H54 (cell line): ENCODE measurements around the gene DLL4.

Experiments
- DNase-seq: peaks from one replicate; pipeline ENCODE4 v3.0.0; 2011; ENCODE audit warnings: low spot score, mixed read lengths; ENCODE audit not compliant: insufficient read length
- FAIRE-seq: peaks from 3 replicates; lab custom pipeline; 2011; peaks lifted over from hg19 to GRCh38; lab: Jason Lieb, UNC
- POLR2A ChIP-seq: IDR thresholded peaks from 2 replicates; pipeline ENCODE4 v1.6.1; 2011; ENCODE audit warnings: low read depth, mild to moderate bottlenecking, low read length

The DLL4 gene

DNA sequence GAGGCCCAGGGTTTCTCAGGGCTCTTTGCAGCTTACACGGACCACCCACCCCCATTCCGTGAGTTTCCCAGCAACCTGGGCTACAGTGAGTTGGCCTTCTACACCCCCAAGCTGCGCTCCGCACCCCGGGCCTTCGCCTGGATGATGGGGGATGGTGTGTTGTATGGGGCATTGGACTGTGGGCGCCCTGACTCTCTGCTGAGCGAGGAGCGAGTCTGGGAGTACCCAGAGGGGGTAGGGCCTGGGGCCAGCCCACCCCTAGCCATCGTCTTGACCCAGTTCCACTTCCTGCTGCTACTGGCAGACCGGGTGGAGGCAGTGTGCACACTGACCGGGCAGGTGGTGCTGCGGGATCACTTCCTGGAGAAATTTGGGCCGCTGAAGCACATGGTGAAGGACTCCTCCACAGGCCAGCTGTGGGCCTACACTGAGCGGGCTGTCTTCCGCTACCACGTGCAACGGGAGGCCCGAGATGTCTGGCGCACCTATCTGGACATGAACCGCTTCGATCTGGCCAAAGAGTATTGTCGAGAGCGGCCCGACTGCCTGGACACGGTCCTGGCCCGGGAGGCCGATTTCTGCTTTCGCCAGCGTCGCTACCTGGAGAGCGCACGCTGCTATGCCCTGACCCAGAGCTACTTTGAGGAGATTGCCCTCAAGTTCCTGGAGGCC is 29.5 kb upstream of the DLL4 start:
- no peak for TF ChIP-seq POLR2A
- FAIRE-seq (no peak), DNase-seq (no peak)

DNA sequence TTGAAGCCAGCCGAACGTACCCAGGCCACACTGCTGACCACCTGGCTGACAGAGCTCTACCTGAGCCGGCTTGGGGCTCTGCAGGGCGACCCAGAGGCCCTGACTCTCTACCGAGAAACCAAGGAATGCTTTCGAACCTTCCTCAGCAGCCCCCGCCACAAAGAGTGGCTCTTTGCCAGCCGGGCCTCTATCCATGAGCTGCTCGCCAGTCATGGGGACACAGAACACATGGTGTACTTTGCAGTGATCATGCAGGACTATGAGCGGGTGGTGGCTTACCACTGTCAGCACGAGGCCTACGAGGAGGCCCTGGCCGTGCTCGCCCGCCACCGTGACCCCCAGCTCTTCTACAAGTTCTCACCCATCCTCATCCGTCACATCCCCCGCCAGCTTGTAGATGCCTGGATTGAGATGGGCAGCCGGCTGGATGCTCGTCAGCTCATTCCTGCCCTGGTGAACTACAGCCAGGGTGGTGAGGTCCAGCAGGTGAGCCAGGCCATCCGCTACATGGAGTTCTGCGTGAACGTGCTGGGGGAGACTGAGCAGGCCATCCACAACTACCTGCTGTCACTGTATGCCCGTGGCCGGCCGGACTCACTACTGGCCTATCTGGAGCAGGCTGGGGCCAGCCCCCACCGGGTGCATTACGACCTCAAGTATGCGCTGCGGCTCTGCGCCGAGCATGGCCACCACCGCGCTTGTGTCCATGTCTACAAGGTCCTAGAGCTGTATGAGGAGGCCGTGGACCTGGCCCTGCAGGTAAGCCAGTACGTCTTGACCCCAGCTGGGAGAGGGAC is 28.7 kb upstream of the DLL4 start:
- FAIRE-seq (no peak), DNase-seq (no peak)
- TF ChIP-seq POLR2A, result no peak

DNA sequence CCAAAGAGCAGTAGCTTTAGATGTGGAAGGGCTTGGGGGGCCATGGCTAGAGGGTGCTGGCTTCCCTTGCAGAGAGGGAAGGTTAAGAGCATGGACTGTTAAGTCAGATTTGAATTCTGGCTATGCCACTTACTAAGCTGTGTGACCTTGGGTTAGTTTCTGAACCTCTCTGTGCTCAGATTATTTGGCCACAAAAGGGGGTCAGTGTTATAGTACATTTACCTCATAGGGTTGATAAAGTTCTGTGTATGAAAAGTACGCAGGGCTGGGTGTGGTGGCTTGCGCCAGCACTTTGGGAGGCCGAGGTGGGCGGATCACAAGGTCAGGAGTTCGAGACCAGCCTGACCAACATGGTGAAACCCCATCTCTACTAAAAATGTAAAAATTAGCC is 28.1 kb upstream of the DLL4 start:
- no peak for TF ChIP-seq POLR2A
- DNase-seq (no peak), FAIRE-seq (no peak)

DNA sequence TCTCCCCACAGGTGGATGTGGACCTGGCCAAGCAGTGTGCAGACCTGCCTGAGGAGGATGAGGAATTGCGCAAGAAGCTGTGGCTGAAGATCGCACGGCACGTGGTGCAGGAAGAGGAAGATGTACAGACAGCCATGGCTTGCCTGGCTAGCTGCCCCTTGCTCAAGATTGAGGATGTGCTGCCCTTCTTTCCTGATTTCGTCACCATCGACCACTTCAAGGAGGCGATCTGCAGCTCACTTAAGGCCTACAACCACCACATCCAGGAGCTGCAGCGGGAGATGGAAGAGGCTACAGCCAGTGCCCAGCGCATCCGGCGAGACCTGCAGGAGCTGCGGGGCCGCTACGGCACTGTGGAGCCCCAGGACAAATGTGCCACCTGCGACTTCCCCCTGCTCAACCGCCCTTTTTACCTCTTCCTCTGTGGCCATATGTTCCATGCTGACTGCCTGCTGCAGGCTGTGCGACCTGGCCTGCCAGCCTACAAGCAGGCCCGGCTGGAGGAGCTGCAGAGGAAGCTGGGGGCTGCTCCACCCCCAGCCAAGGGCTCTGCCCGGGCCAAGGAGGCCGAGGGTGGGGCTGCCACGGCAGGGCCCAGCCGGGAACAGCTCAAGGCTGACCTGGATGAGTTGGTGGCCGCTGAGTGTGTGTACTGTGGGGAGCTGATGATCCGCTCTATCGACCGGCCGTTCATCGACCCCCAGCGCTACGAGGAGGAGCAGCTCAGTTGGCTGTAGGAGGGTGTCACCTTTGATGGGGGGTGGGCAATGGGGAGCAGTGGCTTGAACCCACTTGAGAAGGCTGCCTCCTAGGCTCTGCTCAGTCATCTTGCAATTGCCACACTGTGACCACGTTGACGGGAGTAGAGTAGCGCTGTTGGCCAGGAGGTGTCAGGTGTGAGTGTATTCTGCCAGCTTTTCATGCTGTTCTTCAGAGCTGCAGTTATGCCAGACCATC is 26.3 kb upstream of the DLL4 start:
- FAIRE-seq (no peak), DNase-seq (no peak)
- no peak for TF ChIP-seq POLR2A

DNA sequence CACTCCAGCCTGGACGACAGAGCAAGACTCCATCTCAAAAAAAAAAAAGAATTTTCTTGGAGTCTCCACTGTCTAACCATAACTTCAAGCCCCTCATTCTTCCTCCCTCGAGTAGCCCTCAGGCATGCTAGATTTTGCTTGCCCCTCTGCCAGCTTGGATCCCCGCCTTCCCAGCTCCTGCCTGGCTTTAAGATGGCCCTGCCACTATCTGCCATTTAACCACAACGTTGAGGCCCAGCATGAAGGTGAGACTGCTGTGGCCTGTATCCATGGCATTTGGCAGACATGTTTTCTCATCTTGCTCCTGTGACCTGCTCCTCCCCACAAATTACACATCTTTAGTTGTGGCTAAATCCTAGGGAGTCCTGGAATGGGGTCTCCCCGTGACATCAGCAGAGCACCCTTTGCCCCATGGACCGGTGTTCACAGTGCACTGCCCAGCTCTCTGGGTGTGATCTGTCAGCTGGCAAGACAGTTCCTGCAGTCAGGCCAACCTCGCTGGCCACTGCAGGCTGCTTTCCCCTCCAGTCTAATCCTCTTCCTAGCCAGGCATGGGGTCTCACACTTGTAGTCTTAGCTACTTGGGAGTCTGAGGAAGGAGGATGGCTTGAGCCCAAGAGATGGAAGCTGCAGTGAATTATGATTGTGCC is 24.5 kb upstream of the DLL4 start:
- no peak for DNase-seq
- FAIRE-seq, result no peak
- TF ChIP-seq POLR2A, result no peak

DNA sequence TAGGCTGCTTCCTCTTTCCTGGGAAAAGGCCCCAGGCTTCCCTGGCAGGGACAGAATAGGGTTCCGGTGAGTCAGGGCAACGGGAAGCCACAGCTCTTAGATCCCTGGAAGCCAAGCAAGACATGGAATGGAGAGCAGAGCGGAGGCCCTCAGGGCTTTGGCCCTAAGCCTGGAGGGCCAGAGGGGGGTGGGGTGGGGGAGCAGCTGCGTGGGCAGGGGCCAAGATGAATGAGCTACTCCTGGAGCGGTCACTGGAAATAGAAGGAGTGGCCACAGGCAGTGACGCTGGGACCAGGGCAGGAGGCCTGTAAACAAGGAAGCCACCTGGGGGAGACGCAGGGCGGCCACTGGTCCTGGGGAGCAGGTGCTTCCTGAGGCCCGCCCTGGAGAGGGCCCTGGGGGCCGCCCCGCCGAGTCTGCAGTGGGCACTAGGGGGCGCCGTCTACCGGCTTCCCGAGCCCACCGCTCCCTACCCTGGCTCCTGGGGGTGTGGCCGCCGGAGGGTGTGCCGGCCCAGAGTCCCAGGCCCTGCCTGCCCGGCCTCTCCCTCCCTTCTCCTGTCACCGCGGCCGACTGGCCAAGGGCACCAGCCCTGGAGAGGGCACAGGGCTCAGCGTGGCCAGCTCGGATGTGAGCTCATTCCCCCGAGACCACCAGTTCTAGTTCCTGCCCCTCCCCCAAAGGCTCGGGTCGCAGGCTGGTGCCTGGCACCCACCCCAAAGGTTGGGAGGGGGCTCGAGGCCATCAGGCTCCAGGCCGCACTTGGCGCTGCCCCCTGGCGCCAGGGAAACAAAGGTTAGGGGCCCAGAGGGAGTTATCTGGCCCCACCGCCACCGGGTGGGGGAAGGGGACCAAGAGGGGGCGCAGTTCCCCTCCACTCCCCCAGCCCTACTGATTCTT is 22.8 kb upstream of the DLL4 start:
- DNase-seq (peak; percentile 93), FAIRE-seq (peak; percentile 83)
- peak; percentile 25; the same call in 1 of the 2 replicates for TF ChIP-seq POLR2A

DNA sequence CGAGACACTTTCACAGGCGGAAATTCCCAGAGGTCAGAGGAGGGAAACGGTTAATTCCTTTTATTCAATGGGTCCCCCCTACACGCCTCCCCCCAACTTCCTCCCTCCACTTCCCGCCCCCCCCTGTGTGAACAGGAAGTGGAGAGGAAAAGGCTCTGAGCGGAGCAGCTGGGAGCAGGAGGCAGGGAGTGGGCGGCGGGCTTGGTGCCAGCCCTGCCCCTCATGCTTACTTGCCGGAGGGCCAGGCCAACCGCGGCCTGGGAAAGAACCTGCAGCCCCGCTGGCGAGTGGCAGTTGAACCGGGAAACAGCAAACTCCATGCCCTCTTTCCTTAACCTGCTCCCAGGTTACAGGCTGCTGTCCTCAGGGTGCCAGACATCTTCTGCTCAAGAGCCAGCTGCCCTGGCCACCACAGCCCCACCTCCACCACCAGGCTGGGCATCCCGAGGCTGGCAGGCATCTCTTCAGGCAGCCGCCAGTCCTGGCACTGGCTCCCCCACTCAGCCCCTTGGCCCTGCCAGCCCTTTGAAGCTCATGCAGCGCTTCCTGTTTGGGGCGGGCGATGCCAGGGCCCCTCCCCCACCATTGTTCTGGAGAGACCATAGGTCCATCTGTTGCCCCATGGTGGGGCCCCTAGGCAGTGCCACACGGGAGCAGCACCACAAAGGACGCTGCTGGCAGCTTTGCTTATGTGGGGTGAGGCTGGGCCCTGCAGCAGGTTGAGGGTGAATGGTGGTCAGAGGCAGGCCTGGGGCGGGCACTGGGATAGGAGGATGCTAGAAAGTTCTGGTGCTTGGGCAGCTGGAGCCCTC is 21.9 kb upstream of the DLL4 start:
- FAIRE-seq, result no peak
- no peak for DNase-seq
- no peak for TF ChIP-seq POLR2A

DNA sequence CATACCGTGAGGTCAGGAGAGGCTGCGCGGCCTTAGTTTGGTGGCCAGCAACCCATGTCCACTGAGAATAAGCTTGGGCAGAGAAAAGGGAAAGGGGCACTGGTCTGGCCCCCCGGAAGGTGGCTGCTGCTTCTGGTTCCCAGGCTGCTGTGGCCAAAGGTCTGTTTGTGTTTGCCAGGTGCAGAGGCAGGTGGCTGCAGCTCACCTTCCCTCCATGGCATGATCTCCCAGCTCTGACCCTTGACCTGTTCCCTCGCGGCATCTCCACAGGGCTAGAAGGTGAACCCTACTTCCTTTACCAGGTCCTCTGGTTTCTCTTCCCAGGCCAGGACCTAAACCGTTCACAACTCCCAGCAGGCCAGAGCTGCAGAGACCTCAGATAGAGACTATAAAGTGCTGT is 21.0 kb upstream of the DLL4 start:
- no peak for TF ChIP-seq POLR2A
- DNase-seq (no peak), FAIRE-seq (no peak)

DNA sequence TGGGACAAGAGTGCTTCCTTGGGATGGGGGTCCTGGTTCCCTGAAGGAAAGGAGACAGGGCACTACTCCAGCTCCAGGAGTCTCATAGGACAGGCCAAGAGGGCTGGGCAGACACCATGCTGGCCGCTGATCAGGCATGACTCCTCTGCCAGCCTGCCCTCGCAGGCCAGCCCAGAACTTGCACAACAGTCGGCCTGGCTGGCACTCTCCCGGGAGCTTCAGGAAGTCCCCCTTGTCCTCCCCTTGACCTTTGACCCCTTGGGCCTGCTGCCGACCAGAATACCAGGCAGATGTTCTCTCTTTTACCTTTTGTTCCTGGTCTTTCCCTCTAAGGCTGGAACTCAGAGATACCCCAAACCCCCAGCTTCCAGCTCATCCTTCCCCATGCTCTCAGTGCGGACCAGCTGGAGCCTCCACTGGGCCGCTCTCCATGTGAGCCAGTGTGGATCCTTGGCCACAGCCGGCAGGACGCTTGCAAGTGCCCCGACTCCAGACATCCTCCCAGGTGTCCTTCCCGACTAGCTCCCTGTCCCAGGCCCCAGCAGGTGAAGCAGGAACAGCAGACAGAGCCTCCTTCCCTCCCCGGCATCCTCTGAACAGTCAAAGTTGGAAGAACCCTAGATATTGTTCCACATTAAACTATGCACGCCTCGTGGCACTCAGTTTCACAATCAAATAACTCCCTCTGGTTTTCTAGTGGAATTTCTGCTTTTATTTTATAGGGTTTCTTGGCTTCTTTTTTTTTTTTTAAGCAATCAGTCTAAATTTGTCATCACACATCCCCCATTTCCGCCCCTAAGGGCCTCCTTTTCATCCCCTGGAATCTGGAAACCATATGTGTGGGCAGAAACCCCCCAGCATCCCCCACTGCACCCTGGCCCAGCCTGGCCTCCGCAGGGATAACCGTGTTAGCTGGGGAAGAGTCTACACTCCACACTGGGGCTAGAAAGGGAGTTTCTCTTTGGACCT is 19.2 kb upstream of the DLL4 start:
- FAIRE-seq, result no peak
- no peak for TF ChIP-seq POLR2A
- no peak for DNase-seq

DNA sequence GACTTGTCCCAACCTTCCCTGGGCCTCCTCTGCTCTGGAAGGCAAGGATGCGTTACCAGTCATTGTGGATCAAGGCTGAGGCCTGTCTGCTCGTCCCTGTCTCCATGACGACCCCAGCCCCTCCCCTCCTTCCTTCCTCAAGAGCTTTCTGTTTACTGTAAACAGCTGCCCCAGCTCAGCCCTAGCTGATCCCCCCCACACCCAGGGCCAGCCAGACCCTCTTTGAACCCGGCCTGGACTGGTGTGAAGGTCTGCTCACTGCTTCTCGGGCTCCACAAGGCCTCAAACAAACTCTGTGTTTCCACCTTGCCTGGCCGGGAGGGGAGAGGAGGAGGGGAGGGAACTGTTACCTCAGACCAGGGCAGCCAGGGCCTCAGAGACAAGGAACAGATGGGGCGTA is 18.0 kb upstream of the DLL4 start:
- FAIRE-seq (no peak), DNase-seq (no peak)
- TF ChIP-seq POLR2A, result no peak

DNA sequence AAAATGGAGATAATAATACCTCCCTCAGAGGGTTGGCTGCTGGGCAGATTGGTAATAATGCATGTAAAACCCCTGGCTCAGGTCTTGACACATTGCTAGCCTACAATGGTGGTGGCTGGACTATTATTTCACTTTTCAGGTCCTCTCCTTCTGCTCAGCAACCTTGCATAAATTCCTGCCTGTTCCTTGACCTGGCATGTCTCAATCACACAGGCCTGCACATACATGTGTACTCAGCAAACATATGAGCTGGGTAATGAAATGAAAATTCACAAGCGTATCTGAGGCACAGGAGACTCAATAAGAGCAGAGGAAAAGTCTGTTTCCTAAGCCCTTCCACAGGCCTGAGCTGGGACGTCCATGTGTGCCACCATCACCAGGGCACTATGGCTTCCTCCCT is 17.4 kb upstream of the DLL4 start:
- FAIRE-seq (no peak), DNase-seq (no peak)
- TF ChIP-seq POLR2A, result no peak

DNA sequence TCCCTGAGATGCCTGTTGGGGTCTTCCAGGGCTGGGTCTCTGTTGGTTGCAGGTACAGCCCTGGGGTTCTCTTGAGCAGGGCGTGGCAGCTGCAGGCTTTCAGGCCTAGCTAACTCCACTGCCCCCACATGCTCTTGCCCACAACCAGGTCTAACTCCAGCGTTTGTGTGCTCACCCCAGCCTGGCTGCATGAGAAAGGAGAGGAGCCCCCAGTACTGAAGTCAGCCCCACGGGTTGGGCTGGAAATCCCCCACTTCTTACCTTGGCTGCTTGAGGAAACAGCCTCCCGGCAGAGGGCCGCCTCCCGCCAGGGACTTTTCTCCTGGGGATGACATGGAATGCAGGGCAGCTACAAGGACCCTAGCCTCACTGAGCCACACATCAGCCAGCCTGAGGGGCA is 16.7 kb upstream of the DLL4 start:
- no peak for DNase-seq
- no peak for TF ChIP-seq POLR2A
- no peak for FAIRE-seq
